BE2C (cell line): Measurements from ENCODE around the gene ROS1.
"Not testable (repeated sequence)": the region's sequence is repeated elsewhere in the genome, so short reads cannot be mapped to it uniquely, and the experiment has no call there.

Experiments
- DNase-seq: peaks from one replicate; pipeline ENCODE4 v3.0.0-alpha.2; 2020
- H3K27me3 ChIP-seq: fragments of 250-450 bp; sonication (Bioruptor Pico); 2 replicates; pipeline ENCODE4 v1.5.1; 2020; ENCODE audit warnings: mild to moderate bottlenecking
- H3K36me3 ChIP-seq: fragments of 250-450 bp; sonication (Bioruptor Pico); 2 replicates; pipeline ENCODE4 v1.5.1; 2020; ENCODE audit warnings: mild to moderate bottlenecking
- H3K4me1 ChIP-seq: fragments of 250-450 bp; sonication (Bioruptor Pico); 2 replicates; pipeline ENCODE4 v1.5.1; 2020
- H3K4me3 ChIP-seq: 2 replicates; pipeline ENCODE4 v1.5.1; 2011; ENCODE audit warnings: low read depth, low read length
- H3K9me3 ChIP-seq: fragments of 250-450 bp; sonication (Bioruptor Pico); 2 replicates; pipeline ENCODE4 v1.5.1; 2020
- TF ChIP-seq, protein P1 (sequence below): IDR thresholded peaks from 2 replicates; pipeline ENCODE4 v1.5.1; 2012; ENCODE audit warnings: mild to moderate bottlenecking, low read depth, low read length

ROS1 gene

DNA sequence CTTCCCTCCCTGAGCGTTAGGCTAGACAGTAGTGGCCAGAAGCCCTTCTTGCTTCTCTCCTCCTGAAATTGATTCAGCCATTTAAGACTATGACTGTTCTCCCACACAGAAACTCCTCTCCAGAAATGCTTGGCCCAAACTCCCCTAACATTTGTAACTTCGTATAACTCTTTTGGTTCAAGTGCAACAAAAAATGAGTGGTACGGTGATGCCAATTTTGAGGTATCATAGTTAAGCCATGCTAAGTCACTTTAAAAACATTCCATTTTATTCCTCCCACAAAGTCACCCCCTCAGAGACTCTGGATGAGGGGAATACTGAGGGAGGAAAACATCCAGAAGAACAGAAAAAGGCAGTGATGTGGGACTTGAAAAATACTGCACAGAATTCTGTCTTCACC, 21.1 kb upstream of the ROS1 start:
- Histone ChIP-seq H3K36me3 (no peaks in the 10 kb centered on the region), H3K9me3 (no peaks in the 10 kb centered on the region), H3K4me3 (no peak overlapping the region), H3K27me3 (peaks cover 39% of the 10 kb centered on the region), H3K4me1 (no peaks in the 10 kb centered on the region)
- no peak for DNase-seq
- TF ChIP-seq, protein P1, sequence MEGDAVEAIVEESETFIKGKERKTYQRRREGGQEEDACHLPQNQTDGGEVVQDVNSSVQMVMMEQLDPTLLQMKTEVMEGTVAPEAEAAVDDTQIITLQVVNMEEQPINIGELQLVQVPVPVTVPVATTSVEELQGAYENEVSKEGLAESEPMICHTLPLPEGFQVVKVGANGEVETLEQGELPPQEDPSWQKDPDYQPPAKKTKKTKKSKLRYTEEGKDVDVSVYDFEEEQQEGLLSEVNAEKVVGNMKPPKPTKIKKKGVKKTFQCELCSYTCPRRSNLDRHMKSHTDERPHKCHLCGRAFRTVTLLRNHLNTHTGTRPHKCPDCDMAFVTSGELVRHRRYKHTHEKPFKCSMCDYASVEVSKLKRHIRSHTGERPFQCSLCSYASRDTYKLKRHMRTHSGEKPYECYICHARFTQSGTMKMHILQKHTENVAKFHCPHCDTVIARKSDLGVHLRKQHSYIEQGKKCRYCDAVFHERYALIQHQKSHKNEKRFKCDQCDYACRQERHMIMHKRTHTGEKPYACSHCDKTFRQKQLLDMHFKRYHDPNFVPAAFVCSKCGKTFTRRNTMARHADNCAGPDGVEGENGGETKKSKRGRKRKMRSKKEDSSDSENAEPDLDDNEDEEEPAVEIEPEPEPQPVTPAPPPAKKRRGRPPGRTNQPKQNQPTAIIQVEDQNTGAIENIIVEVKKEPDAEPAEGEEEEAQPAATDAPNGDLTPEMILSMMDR: no peak

DNA sequence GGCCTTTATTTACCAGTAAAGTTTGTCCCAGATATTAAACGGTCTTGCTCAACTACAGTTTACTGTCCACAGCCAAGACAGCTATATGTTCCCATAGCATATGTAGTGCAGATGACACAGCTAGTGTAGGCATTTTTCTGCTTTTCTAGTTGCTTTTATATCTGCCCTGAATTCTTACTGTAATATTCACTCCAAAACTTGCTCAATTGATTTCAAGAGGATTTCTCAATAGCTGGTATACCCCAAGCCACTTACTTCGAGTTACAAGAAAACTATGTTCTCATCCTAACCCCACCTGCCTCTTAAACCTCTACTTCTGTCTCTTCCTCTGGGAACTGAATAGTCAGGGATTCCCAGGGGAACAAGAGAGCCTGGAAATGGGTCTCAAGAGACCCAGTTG, 18.9 kb upstream of the ROS1 start:
- peaks cover 39% of the 10 kb centered on the region for H3K27me3 ChIP-seq
- no peak for DNase-seq

GRCh38 chr6:117442313-117442712, 16.6 kb upstream of the ROS1 start:
- H3K4me3 ChIP-seq, H3K4me1 ChIP-seq, DNase-seq, H3K9me3 ChIP-seq, H3K36me3 ChIP-seq: not testable (repeated sequence)
- H3K27me3 ChIP-seq: peaks cover 18% of the 10 kb centered on the region; the same call in 1 of the 2 replicates

More for the DNA sequence above, 18.9 kb upstream of the ROS1 start:
- H3K9me3 ChIP-seq: no peaks in the 10 kb centered on the region
- TF ChIP-seq, protein P1: no peak
- no peaks in the 10 kb centered on the region for H3K36me3 ChIP-seq
- H3K4me1 ChIP-seq: no peaks in the 10 kb centered on the region
- H3K4me3 ChIP-seq: no peak overlapping the region

DNA sequence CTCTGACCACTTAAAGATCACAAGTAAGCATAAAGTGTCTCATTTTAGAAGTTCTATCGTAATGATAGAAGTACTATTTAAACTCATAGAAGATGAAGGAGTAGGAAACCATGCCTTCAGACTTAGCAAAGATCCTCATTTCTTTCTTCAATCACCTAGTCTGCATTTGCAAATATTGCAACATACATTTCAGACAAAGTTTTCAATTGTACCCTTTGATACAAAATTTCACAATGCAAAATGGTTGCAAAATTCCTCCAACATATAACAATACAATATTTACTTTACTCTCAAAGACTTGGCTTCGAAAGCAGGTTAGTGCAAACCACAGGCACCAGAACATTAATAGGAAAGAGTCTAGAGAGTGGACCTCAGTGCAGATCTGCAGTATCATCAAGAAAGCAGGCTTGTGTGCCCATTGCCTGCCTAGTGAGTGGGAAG, 16.1 kb upstream of the ROS1 start:
- no peak for DNase-seq

DNA sequence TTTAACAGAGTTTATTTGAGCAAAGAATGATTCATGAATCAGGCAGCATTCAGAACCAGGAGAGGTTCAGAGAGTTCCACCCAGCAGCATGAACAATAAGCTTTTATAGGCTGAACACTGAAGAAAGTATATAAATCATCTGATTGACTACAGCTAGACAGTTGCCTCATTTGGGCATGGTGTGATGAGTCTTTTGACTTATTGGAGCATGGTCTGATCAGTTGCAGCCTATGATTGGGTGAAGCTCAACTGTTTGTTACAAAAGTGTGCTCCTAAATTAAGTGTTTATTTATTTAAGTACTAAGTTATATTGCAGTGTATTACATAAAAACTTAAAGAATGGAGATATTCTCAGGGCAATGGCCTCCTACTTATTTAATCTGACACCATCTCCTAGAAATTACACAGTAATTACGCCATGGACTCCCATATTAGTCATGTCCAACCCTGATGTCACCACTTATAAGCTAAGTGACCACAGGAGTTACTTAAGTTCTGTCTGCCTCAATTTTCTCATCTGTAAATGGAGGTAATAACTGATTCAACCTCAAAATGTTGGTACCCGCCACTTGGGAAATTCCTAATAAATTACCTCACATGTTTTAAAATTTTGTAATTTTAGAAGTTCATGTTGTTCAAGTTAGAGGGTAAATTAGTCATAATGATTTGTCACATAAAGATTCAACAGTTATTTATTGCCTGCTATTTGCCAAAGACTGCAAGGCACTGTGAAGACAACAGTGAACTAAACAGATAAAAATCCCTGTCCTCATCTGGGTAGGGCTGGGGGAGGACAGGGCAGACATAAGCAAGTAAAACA, 15.2 kb upstream of the ROS1 start:
- H3K36me3 ChIP-seq: no peaks in the 10 kb centered on the region
- no peaks in the 10 kb centered on the region for H3K4me1 ChIP-seq
- TF ChIP-seq, protein P1: no peak
- no peak for DNase-seq
- H3K4me3 ChIP-seq: no peak overlapping the region
- peaks cover 12% of the 10 kb centered on the region for H3K27me3 ChIP-seq
- H3K9me3 ChIP-seq: no peaks in the 10 kb centered on the region

More for the DNA sequence above, 16.1 kb upstream of the ROS1 start:
- Histone ChIP-seq H3K36me3 (no peaks in the 10 kb centered on the region), H3K4me1 (no peaks in the 10 kb centered on the region), H3K9me3 (no peaks in the 10 kb centered on the region), H3K27me3 (peaks cover 13% of the 10 kb centered on the region; the same call in 1 of the 2 replicates), H3K4me3 (no peak overlapping the region)
- TF ChIP-seq, protein P1: no peak

GRCh38 chr6:117432273-117432672, 6.5 kb upstream of the ROS1 start:
- TF ChIP-seq, protein P1: no peak
- no peak for DNase-seq
- H3K4me3 ChIP-seq: no peak overlapping the region
- H3K36me3 ChIP-seq: no peaks in the 10 kb centered on the region
- no peaks in the 10 kb centered on the region; the same call in 1 of the 2 replicates for H3K27me3 ChIP-seq
- H3K9me3 ChIP-seq: no peaks in the 10 kb centered on the region
- H3K4me1 ChIP-seq: no peaks in the 10 kb centered on the region
